ENCODE measurements around the gene SENP7.

- no peak for TF ChIP-seq CTCF (IDR thresholded peaks at IDR 0.05)
- TF ChIP-seq POLR2A (IDR thresholded peaks at IDR 0.05) = no peak
Measured at GRCh38 chr3:101329016-101329673, 183.9 kb downstream of the SENP7 start.

All from heart left ventricle (tissue), 13 donors.